H1 (cell line): Measurements from ENCODE around the gene OCLN. TPM values are rescaled to one million over a fixed set of nuclear protein-coding genes. Genes with fewer than 3 reads are reported as not detected.

Experiments
- CTCF ChIA-PET: fragments of 300-600 bp; sonication (Branson Sonifier 250); formaldehyde crosslinking; loops from one replicate; lab custom pipeline; 2021; ENCODE audit not compliant: partially characterized antibody; lab: Charles Lee
- POLR2A ChIA-PET: fragments of 300-600 bp; sonication (Branson Sonifier 250); formaldehyde crosslinking; loops from one replicate; lab custom pipeline; 2021; ENCODE audit warnings: inconsistent platforms; ENCODE audit not compliant: partially characterized antibody; lab: Charles Lee
- DNase-seq, 2 experiments: peaks; one replicate each; pipeline versions ENCODE4 v3.0.0 to v3.0.0-alpha.2; 2010 to 2022; ENCODE audit warnings: low spot score in 2 of 2, low read depth in 1 of 2, mixed read lengths in 1 of 2
- FAIRE-seq: peaks from 2 replicates; lab custom pipeline; 2011; peaks lifted over from hg19 to GRCh38; lab: Jason Lieb, UNC
- H2AFZ ChIP-seq: 2 replicates; pipeline ENCODE4 v1.8.1; 2012; ENCODE audit warnings: low read length, inconsistent platforms
- H2AK5ac ChIP-seq: 2 replicates; pipeline ENCODE4 v1.6.1; 2013; ENCODE audit warnings: low read depth, low read length
- H2BK120ac ChIP-seq: replicated peaks from 2 replicates; pipeline ENCODE3; 2013; ENCODE audit warnings: low read depth, low read length, inconsistent platforms
- H2BK12ac ChIP-seq: 2 replicates; pipeline ENCODE4 v1.6.1; 2013; ENCODE audit warnings: low read depth, low read length
- H2BK15ac ChIP-seq: 2 replicates; pipeline ENCODE4 v1.6.1; 2013; ENCODE audit warnings: low read length
- H2BK20ac ChIP-seq: 2 replicates; pipeline ENCODE4 v1.6.1; 2013; ENCODE audit warnings: low read length
- H2BK5ac ChIP-seq: 2 replicates; pipeline ENCODE4 v1.6.1; 2013; ENCODE audit warnings: low read depth, low read length
- H3K14ac ChIP-seq: 2 replicates; pipeline ENCODE4 v1.6.1; 2013; ENCODE audit warnings: inconsistent platforms; ENCODE audit not compliant: insufficient read length
- H3K18ac ChIP-seq: 2 replicates; pipeline ENCODE4 v1.6.1; 2013; ENCODE audit warnings: low read length; ENCODE audit errors: extremely low read depth
- H3K23ac ChIP-seq: 2 replicates; pipeline ENCODE4 v1.6.1; 2013; ENCODE audit warnings: inconsistent platforms; ENCODE audit not compliant: insufficient read length
- H3K23me2 ChIP-seq: 2 replicates; pipeline ENCODE4 v1.6.1; 2013; ENCODE audit warnings: low read depth, low read length
- H3K27ac ChIP-seq: 2 replicates; pipeline ENCODE4 v1.6.1; 2011; ENCODE audit warnings: low read depth, low read length, inconsistent platforms
- H3K27me3 ChIP-seq, 4 experiments: replicated peaks in 1 of 4; 1 replicate in 1 of 4; 2 replicates in 3 of 4; pipeline versions ENCODE4 v1.6.1 to v1.8.1; 2011 to 2013; ENCODE audit warnings: low read length in 3 of 4, mild to moderate bottlenecking in 3 of 4, inconsistent platforms in 2 of 4, mixed read lengths in 2 of 4, moderate library complexity in 1 of 4; ENCODE audit not compliant: control insufficient read depth in 3 of 4, insufficient read depth in 3 of 4; ENCODE audit errors: extremely low read depth in 1 of 4
- H3K36me3 ChIP-seq, 4 experiments: 2 replicates each; pipeline versions ENCODE4 v1.6.1 to v1.8.1; 2011 to 2013; ENCODE audit warnings: mild to moderate bottlenecking in 4 of 4, low read length in 3 of 4, moderate library complexity in 2 of 4, control low read depth in 1 of 4, inconsistent platforms in 1 of 4; ENCODE audit not compliant: insufficient read depth in 4 of 4, control insufficient read depth in 2 of 4
- H3K4ac ChIP-seq: replicated peaks from 2 replicates; pipeline ENCODE3; 2013; ENCODE audit warnings: low read length, low read depth, mixed read lengths, inconsistent platforms; ENCODE audit not compliant: insufficient read length
- H3K4me1 ChIP-seq, 4 experiments: replicated peaks in 1 of 4; 1 replicate in 1 of 4; 2 replicates in 3 of 4; pipeline versions ENCODE4 v1.6.1 to v1.8.1; 2011 to 2013; ENCODE audit warnings: low read length in 3 of 4, inconsistent platforms in 2 of 4, mixed read lengths in 1 of 4; ENCODE audit not compliant: insufficient read depth in 4 of 4, control insufficient read depth in 3 of 4
- H3K4me2 ChIP-seq, 2 experiments: 2 replicates each; pipeline versions ENCODE4 v1.6.1 to v1.8.1; 2011 to 2013; ENCODE audit warnings: low read depth in 2 of 2, low read length in 2 of 2, control low read depth in 1 of 2, inconsistent platforms in 1 of 2, mild to moderate bottlenecking in 1 of 2; ENCODE audit not compliant: insufficient read depth in 1 of 2
- H3K4me3 ChIP-seq, 4 experiments: fragments of 200-600, 300-600 bp in 1 of 4; sonication (generic), shearing (Covaris generic), sonication (Bioruptor Twin) in 1 of 4; 2 replicates each; pipeline versions ENCODE4 v1.5.1 to v1.8.1; 2011 to 2016; ENCODE audit warnings: low read length in 4 of 4, low read depth in 3 of 4, control low read depth in 2 of 4, inconsistent platforms in 2 of 4, mild to moderate bottlenecking in 2 of 4, mixed read lengths in 1 of 4, moderate library complexity in 1 of 4; ENCODE audit not compliant: insufficient read depth in 2 of 4; ENCODE audit errors: extremely low read depth in 1 of 4
- H3K56ac ChIP-seq: replicated peaks from 2 replicates; pipeline ENCODE3; 2013; ENCODE audit warnings: low read depth, mild to moderate bottlenecking, mixed read lengths, low read length, inconsistent platforms; ENCODE audit not compliant: insufficient read length
- H3K79me1 ChIP-seq: 2 replicates; pipeline ENCODE4 v1.6.1; 2013; ENCODE audit warnings: low read depth, low read length, control low read depth
- H3K79me2 ChIP-seq, 2 experiments: 2 replicates each; pipeline versions ENCODE4 v1.6.1 to v1.8.1; 2012 to 2013; ENCODE audit warnings: low read length in 2 of 2, mild to moderate bottlenecking in 2 of 2, inconsistent platforms in 1 of 2; ENCODE audit not compliant: insufficient read depth in 2 of 2, control insufficient read depth in 1 of 2
- H3K9ac ChIP-seq, 4 experiments: replicated peaks in 1 of 4; 1 replicate in 1 of 4; 2 replicates in 3 of 4; pipeline versions ENCODE4 v1.6.1 to v1.8.1; 2011 to 2013; ENCODE audit warnings: low read depth in 3 of 4, low read length in 3 of 4, control low read depth in 2 of 4, mild to moderate bottlenecking in 2 of 4, moderate library complexity in 2 of 4, inconsistent platforms in 1 of 4; ENCODE audit errors: extremely low read depth in 1 of 4
- H3K9me3 ChIP-seq, 2 experiments: 2 replicates each; pipeline versions ENCODE4 v1.6.1 to v1.8.1; 2012 to 2013; ENCODE audit warnings: mild to moderate bottlenecking in 2 of 2, moderate library complexity in 2 of 2, control low read depth in 1 of 2, inconsistent platforms in 1 of 2, low read depth in 1 of 2, low read length in 1 of 2, mixed read lengths in 1 of 2; ENCODE audit not compliant: insufficient read depth in 2 of 2
- H4K20me1 ChIP-seq, 2 experiments: replicated peaks in 1 of 2; 2 replicates each; pipeline versions ENCODE3 to v1.8.1; 2011 to 2013; ENCODE audit warnings: inconsistent platforms in 2 of 2, low read length in 2 of 2, mild to moderate bottlenecking in 1 of 2; ENCODE audit not compliant: insufficient read depth in 2 of 2, control insufficient read depth in 1 of 2
- H4K5ac ChIP-seq: 2 replicates; pipeline ENCODE4 v1.6.1; 2013; ENCODE audit warnings: low read length, low read depth, mixed read lengths, inconsistent platforms; ENCODE audit not compliant: insufficient read length
- H4K8ac ChIP-seq: 2 replicates; pipeline ENCODE4 v1.8.0; 2013; ENCODE audit warnings: mild to moderate bottlenecking, moderate library complexity, low read length, inconsistent platforms; ENCODE audit not compliant: insufficient read depth; ENCODE audit errors: extremely low read depth
- H4K91ac ChIP-seq: replicated peaks from 2 replicates; pipeline ENCODE3; 2013; ENCODE audit warnings: low read length, mixed read lengths, inconsistent platforms; ENCODE audit not compliant: insufficient read length
- EP300 ChIP-seq, 2 experiments: IDR thresholded peaks; 1 replicate in 1 of 2; 2 replicates in 1 of 2; pipeline ENCODE4 v1.6.1; 2011 to 2012; ENCODE audit warnings: low read depth in 2 of 2, low read length in 2 of 2, mild to moderate bottlenecking in 2 of 2, borderline replicate concordance in 1 of 2, inconsistent platforms in 1 of 2, moderate library complexity in 1 of 2
- JUN ChIP-seq: IDR thresholded peaks from 2 replicates; pipeline ENCODE4 v1.6.1; 2011; ENCODE audit warnings: low read depth, mild to moderate bottlenecking, improper control_type of control experiment, low read length
- KDM1A ChIP-seq: fragments of 200-600, 300-600 bp; sonication (generic); IDR thresholded peaks from 2 replicates; pipeline ENCODE4 v1.7.1; 2016; ENCODE audit warnings: mild to moderate bottlenecking, low read length, borderline replicate concordance
- NANOG ChIP-seq: IDR thresholded peaks from 2 replicates; pipeline ENCODE4 v1.6.1; 2011; ENCODE audit warnings: low read length, low read depth, mild to moderate bottlenecking, inconsistent platforms; ENCODE audit not compliant: insufficient read depth, poor library complexity, severe bottlenecking
- SP1 ChIP-seq: IDR thresholded peaks from 2 replicates; pipeline ENCODE4 v1.6.1; 2011; ENCODE audit warnings: low read depth, low read length
- ZNF274 ChIP-seq: IDR thresholded peaks from 2 replicates; pipeline ENCODE4 v1.7.0; 2012; ENCODE audit warnings: low read length, borderline replicate concordance; ENCODE audit errors: extremely low read depth
- WGBS, 2 experiments: shearing (Covaris generic) in 1 of 2; methylation state at CpG; one replicate each; pipeline versions ENCODE4 v1.1.6 to v1.1.7; 2013 to 2015; ENCODE audit warnings: low lambda C conversion rate in 2 of 2, mixed read lengths in 2 of 2, inconsistent platforms in 1 of 2, low coverage in 1 of 2, missing lambda C conversion rate in 1 of 2; ENCODE audit not compliant: insufficient replicate concordance in 2 of 2, insufficient coverage in 1 of 2, insufficient read length in 1 of 2; ENCODE audit errors: extremely low coverage in 1 of 2, missing lambda C conversion rate in 1 of 2; 5-methylcytosine and 5-hydroxymethylcytosine counted together
- polyA plus RNA-seq, 7 experiments: library from polyadenylated mRNA; depleted of rRNA in 3 of 7; stranded (reverse) in 5 of 7; unstranded in 2 of 7; fragments of >200 nt in 5 of 7; fragments of 200-250 nt in 2 of 7; gene quantifications; 1 replicate in 5 of 7; 2 replicates in 1 of 7; 4 replicates in 1 of 7; pipeline versions ENCODE4 v1.2.1 to v1.2.3, GENCODE V29; 2011 to 2013; ENCODE audit warnings: missing spikeins in 2 of 7, mixed read lengths in 2 of 7
- total RNA-seq: library from RNA; stranded (reverse); fragmentation: NEBNext Ultra II Directional; extraction: Animal tissue kit (Norgen Biotek cat#: 25700); gene quantifications from 2 replicates; pipeline ENCODE4 v1.2.1, GENCODE V29; 2021
- TF ChIP-seq, protein P1 (sequence below): IDR thresholded peaks from 2 replicates; pipeline ENCODE4 v1.6.1; 2012; ENCODE audit warnings: low read length, inconsistent platforms

Gene OCLN
- total and polyA plus RNA-seq, 2 of the 8 experiments (the other 6 are each of a cell fraction or from before 2014, with no cell fraction given), result 27.9 to 85.5 TPM

DNA sequence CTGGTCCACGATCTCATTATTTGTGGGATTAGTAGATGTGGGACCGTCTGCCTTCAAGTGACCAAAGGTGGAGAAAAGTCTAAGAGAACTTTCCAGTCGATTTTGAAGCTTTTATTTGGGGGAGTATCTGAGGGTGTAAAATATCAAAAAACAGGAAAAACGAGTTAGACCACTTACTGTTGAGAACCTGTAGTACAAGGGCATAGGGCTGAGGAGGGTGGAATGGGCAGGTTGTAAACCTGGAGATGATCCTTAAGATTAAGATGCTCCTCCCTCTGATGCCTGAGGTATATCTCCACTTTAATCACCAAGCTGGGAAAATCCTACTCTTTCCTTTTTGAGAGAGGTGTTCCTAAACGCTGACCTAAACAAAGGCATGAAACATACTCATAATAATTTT lies 35.4 kb downstream of the OCLN start:
- H2BK5ac ChIP-seq, result no peak overlapping the region
- no peak overlapping the region for H3K9ac ChIP-seq
- no peak for FAIRE-seq
- TF ChIP-seq, protein P1, sequence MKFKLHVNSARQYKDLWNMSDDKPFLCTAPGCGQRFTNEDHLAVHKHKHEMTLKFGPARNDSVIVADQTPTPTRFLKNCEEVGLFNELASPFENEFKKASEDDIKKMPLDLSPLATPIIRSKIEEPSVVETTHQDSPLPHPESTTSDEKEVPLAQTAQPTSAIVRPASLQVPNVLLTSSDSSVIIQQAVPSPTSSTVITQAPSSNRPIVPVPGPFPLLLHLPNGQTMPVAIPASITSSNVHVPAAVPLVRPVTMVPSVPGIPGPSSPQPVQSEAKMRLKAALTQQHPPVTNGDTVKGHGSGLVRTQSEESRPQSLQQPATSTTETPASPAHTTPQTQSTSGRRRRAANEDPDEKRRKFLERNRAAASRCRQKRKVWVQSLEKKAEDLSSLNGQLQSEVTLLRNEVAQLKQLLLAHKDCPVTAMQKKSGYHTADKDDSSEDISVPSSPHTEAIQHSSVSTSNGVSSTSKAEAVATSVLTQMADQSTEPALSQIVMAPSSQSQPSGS, result no peak
- TF ChIP-seq KDM1A (no peak), NANOG (no peak), SP1 (peak; percentile 57), EP300 (IDR thresholded peaks at IDR 0.05; ENCODE audit: borderline replicate concordance in 1 of 2, low read depth in 2 of 2, low read length in 2 of 2) (no peak), ZNF274 (no peak), JUN (no peak)
- TF ChIP-seq, all 59 proteins: peak for 1
- Histone ChIP-seq H2BK20ac (no peak overlapping the region), H4K91ac (no peak overlapping the region), H3K4me2 (peak overlapping the region in 1 of 2 experiments; percentile 41; a peak in 2 of 4 replicates), H2BK12ac (no peak overlapping the region), H2BK120ac (no peak overlapping the region), H3K27ac (no peak overlapping the region), H3K23me2 (no peaks in the 10 kb centered on the region), H3K4me3 (no peak overlapping the region), H3K79me2 (peaks cover 0 to 10% of the 10 kb centered on the region in 2 experiments; a peak in 1 of 4 replicates), H4K20me1 (peaks cover 2% of the 10 kb centered on the region in 2 experiments), H3K18ac (no peak overlapping the region), H3K79me1 (no peaks in the 10 kb centered on the region; the same call in 1 of the 2 replicates), H4K5ac (no peak overlapping the region), H3K36me3 (peaks cover 0 to 8% (median 0%) of the 10 kb centered on the region in 4 experiments; a peak in 1 of 8 replicates), H3K23ac (no peak overlapping the region), H2AK5ac (no peak overlapping the region), H3K56ac (no peak overlapping the region), H4K8ac (no peak overlapping the region), H2AFZ (no peak overlapping the region), H3K4me1 (peaks cover 0 to 8% (median 2%) of the 10 kb centered on the region in 4 experiments; a peak in 2 of 7 replicates), H3K27me3 (no peaks in the 10 kb centered on the region), H3K4ac (no peak overlapping the region), H3K9me3 (no peaks in the 10 kb centered on the region), H2BK15ac (no peak overlapping the region), H3K14ac (no peak overlapping the region)
- CTCF ChIA-PET, result interaction anchor here (1.2 kb wide), 1 partner anchor 9 kb away, joined by 3 read pairs; no protein-coding TSS in a partner anchor
- 82% methylated on average over 5 of the region's 5 CpGs; no CpG with 5 or more reads in 1 of the 2 experiments for WGBS, 2 experiments
- DNase-seq, result no peak
- POLR2A ChIA-PET, result interaction anchor here (0.8 kb wide), 1 partner anchor 16 kb away, joined by 4 read pairs; no protein-coding TSS in a partner anchor
